ENCODE data around the gene GFPT2. TPM values are rescaled to one million over a fixed set of nuclear protein-coding genes. Genes with fewer than 3 reads are reported as not detected.

The GFPT2 gene
- total and polyA plus RNA-seq, 2 of the 4 experiments (the other 2 are of a cell fraction): 20.3 to 20.8 TPM

GRCh38 chr5:180345186-180345585 is 8.0 kb downstream of the GFPT2 start:
- peaks cover 7% of the 10 kb centered on the region; the same call in 1 of the 2 replicates for H4K20me1 ChIP-seq (ENCODE audit: insufficient read depth, low read length)
- POLR2A ChIA-PET (ENCODE audit: unreplicated experiment): no interaction called here

More at GRCh38 chr5:180345186-180345585, 8.0 kb downstream of the GFPT2 start:
- Histone ChIP-seq H2AFZ (replicated peaks; ENCODE audit: low read length, poor library complexity) (no peak overlapping the region), H3K23ac (ENCODE audit: low read depth, low read length) (no peak overlapping the region), H3K9me1 (ENCODE audit: insufficient read depth, low read length) (peaks cover 4% of the 10 kb centered on the region; the same call in 1 of the 2 replicates), H3K56ac (ENCODE audit: extremely low read depth, insufficient read depth, low read length) (no peak overlapping the region), H2BK120ac (ENCODE audit: low read depth, low read length) (no peak overlapping the region), H2BK20ac (ENCODE audit: low read depth, low read length) (no peak overlapping the region), H3K79me1 (ENCODE audit: low read depth in 1 of 2, low read length in 2 of 2) (peaks cover 0 to 15% of the 10 kb centered on the region in 2 experiments; a peak in 3 of 4 replicates), H3K9ac (ENCODE audit: low read depth, low read length) (no peak overlapping the region), H2AK5ac (ENCODE audit: low read depth, low read length) (no peak overlapping the region), H4K8ac (ENCODE audit: low read depth in 2 of 2, low read length in 2 of 2) (no peak overlapping the region), H2BK5ac (ENCODE audit: low read depth, low read length, poor library complexity, severe bottlenecking) (no peak overlapping the region), H3K4me2 (ENCODE audit: low read depth, low read length) (no peak overlapping the region), H2AK9ac (replicated peaks; ENCODE audit: low read depth, low read length, poor library complexity) (no peak overlapping the region), H2BK15ac (ENCODE audit: low read depth, low read length) (no peak overlapping the region), H3K4me1 (ENCODE audit: control insufficient read depth, insufficient read depth, low read length) (peaks cover 7% of the 10 kb centered on the region; the same call in 1 of the 2 replicates), H3K27me3 (ENCODE audit: control insufficient read depth, insufficient read depth, low read length) (no peaks in the 10 kb centered on the region), H3K27ac (ENCODE audit: insufficient read depth, low read length) (no peak overlapping the region), H4K5ac (ENCODE audit: low read depth, low read length) (no peak overlapping the region), H3K18ac (ENCODE audit: low read depth, low read length) (no peak overlapping the region), H4K91ac (ENCODE audit: insufficient read depth, low read depth, low read length) (no peak overlapping the region), H3K36me3 (ENCODE audit: control insufficient read depth, insufficient read depth, low read length) (no peaks in the 10 kb centered on the region), H3K4me3 (ENCODE audit: insufficient read depth, low read depth, low read length) (no peak overlapping the region), H3K4ac (ENCODE audit: low read depth, low read length) (no peak overlapping the region), H3K14ac (replicated peaks; ENCODE audit: low read depth, low read length) (no peak overlapping the region), H3K9me3 (ENCODE audit: control insufficient read depth, insufficient read depth, low read length) (no peaks in the 10 kb centered on the region)
- intact Hi-C loops (cut with micrococcal nuclease): no loop called here
- DNase-seq (no peak), ATAC-seq (ENCODE audit: low read depth) (no peak)
- BruUV-seq (replicated peaks): no TSS peak
- TF ChIP-seq CEBPB (IDR thresholded peaks at IDR 0.05; ENCODE audit: low read depth, low read length): no peak
- TF ChIP-seq RCOR1 (IDR thresholded peaks at IDR 0.05; ENCODE audit: insufficient replicate concordance, low read length): no peak
- no peak for TF ChIP-seq USF2 (IDR thresholded peaks at IDR 0.05; ENCODE audit: low read depth, low read length)
- in situ Hi-C loops (cut with MboI; ENCODE audit: low sequenced_read_pairs): no loop called here
- CTCF ChIA-PET: no interaction called here
- 100% methylated on average over 2 of the region's 8 CpGs; no CpG with 5 or more reads in 1 of the 2 experiments for WGBS, 2 experiments (ENCODE audit: extremely low coverage in 2 of 2, insufficient read length in 1 of 2)
- dilution Hi-C loops (cut with HindIII; ENCODE audit: low sequenced_read_pairs, unreplicated experiment): no loop called here

All from IMR-90 (cell line).